GM18526 (cell line): ENCODE results near the gene IQCE.
A peak's percentile ranks its signal among the peaks of the same experiment; 100 is the strongest.

Source experiments
- POLR2A ChIP-seq: IDR thresholded peaks from 3 replicates; pipeline ENCODE4 v1.6.1; 2011; ENCODE audit not compliant: insufficient read length; ENCODE audit errors: extremely low read depth

The IQCE gene

DNA sequence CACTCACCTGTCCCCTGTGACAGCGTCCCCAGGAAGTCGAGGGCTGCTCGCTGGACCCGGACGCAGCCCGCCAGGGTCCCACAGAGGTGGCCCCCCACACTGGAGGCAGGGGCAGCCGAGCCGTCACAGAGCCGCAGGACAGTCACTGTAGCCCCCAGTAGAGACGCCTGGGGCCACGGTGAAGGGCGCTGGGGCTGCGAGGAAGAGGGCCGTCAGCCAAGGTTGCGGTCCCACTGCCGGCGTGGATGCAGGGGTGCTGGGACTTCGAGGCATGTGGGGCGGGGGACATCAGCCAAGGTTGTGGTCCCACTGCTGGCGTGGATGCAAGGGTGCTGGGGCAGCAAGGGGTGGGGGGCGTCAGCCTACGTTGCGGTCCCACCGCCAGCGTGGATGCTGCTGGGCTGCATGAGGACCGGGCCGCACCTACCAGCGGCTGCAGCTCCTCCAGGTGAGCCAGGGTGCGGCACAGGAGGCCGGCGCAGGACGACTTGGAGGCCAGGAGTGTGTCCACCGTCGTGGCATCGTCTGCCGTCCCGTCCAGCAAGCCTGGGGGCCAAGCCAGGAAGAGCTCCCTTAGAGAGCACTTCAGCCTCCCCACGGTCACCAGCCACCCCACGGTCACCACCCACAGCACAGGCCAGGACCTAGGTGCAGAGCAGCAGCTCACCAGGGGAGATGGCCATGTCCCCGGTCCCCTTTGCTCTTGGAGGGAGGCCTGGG lies 17.3 kb upstream of the IQCE start:
- TF ChIP-seq POLR2A: no peak

DNA sequence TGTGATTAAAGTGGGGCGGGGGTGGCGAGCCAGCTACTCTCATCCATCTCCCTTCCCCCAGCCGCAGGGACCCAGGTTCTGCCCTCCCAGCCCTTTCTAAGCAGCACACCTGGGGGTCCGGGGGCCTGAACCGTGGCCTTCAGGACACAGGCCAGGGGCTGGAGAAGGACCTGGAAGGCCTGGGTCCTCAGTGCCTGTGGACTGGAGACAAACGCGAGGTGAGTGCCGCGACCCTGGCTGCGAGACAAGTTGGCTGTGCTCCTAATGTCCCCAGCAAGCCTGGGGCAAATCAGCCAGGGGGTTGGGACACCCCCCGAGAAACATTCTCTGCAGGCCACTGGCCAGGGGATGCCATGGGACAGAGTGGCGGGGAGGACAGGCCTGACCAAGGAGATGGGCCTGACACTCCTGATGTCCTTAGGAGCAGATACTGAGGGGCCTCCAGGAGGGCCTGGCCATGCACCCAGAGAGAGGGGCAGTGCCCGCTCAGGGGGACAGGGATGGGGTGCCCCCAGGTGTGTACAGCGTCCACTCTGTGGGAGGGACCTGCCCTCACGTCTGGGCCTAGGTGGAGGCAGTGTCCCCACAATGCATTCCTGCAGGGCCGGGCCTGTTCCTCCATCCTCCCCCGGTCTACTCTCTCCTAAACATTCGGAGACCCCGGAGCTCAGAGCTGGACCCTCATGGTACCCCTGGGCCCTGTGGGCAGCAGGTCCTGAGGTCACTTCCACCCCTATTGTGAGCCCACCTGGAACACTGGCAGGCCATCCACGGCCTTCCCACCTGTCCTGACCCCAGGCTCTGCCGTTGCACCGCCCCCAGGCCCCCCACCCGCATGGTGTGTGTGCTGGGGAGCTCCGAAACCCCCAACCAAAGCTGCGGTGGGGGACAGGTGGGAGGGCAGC lies 16.5 kb upstream of the IQCE start:
- TF ChIP-seq POLR2A: no peak

GRCh38 chr7:2542916-2543871 lies 15.6 kb upstream of the IQCE start:
- no peak for TF ChIP-seq POLR2A

- TF ChIP-seq POLR2A: no peak
Measured at GRCh38 chr7:2544541-2545188, 14.1 kb upstream of the IQCE start.

- no peak for TF ChIP-seq POLR2A
Measured at GRCh38 chr7:2545746-2546425, 12.9 kb upstream of the IQCE start.

DNA sequence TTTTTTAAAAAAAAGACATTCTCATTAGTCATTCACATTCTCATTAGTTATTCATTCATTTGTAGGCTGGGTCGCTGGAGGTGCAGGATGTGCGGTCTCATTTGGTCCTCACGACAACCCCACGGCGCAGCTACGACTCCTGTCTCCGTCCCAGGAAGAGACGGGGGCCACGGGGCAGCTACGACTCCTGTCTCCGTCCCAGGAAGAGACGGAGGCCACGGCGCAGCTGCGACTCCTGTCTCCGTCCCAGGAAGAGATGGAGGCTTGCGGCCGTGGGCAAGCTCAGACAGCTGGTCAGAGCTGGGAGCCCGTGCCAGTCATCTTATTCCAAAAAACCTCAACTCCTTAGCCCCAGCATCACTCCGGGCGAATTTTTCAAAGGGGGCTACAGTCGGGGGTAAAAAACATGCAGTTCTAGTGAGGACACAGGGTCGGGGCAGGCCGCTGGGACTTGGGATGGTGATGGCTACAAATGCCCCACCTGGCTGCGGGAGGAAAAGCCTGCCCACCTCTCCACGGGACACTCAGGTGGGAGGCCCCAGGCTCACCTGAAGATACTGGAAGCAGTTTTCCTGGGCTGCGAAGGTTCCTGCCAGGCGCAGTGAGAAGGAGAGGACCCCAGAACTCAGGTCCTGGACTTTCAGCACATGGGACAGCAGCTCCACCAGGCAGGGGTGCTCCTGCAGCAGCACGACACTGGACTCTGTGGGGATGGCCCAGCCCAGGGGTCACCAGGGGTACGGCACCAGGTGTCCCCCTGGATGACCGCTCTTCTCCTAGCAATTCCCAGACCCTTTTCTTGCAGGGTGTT lies 11.8 kb upstream of the IQCE start:
- no peak for TF ChIP-seq POLR2A

DNA sequence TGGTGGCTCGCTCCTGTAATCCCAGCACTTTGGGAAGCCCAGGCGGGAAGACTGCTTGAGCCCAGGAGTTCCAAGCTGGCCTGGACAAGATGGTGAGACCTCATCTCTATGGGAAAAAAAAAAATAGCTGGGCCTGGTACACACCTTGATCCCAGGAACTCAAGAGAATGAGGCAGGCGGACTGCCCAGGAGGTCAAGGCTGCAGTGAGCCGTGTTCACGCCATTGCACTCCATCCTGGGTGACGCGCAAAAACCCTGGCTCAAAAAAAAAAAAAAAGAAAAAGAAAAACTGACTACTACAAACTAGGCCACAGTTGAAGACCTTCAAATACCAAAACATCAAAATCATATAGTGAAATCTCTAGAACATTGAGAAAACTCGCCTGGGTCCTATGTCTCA lies 7.4 kb upstream of the IQCE start:
- TF ChIP-seq POLR2A: no peak

DNA sequence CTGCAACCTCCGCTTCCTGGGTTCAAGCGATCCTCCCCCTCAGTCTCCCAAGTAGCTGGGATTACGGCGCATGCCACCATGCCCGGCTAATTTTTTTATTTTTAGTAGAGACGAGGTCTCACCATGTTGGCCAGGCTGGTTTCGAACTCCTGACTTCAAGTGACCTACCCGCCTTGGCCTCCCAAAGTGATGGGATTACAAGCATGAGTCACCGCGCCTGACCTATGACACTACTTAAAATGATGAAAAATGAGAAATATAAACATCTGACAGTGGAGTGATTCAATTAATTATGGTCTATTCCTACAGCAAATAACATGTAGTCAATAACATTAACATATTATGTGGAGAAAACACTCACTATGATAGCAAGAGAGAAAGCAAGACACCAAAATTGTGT lies 5.7 kb upstream of the IQCE start:
- no peak for TF ChIP-seq POLR2A

GRCh38 chr7:2553831-2554581 lies 4.8 kb upstream of the IQCE start:
- no peak for TF ChIP-seq POLR2A

DNA sequence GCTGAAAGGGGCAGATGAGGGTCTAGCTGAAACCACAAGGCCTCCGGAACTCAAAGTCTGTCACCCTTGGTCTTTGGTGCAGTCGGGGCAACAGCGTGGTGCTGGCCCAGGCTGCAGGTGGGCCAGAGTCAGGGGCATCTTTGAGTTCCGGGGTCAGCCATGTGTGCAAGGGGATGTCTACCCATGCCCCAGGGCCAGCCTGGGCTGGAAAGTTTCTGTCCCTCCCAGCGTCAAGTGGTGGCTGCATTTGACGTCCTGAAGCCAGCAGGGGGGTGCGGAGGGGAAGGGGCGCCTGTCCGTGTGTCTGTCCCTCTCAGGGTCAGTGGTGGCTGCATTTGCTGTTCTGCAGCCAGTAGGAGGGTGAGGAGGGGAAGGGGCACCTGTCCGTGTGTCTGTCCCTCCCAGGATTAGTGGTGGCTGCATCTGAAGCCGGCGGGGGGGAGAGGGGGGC lies 4.1 kb upstream of the IQCE start:
- no peak for TF ChIP-seq POLR2A

- peak; percentile 80 for TF ChIP-seq POLR2A
Measured at GRCh38 chr7:2555121-2556052, 3.4 kb upstream of the IQCE start, which contains the start of gene BRAT1. TSS of gene BRAT1 (minus strand) at chr7:2555524. CDS start at chr7:2554431, 1,093 bp downstream.
